HCT116 (cell line): Measurements from ENCODE around the gene MDFI. TPM values are rescaled to one million over a fixed set of nuclear protein-coding genes. Genes with fewer than 3 reads are reported as not detected.

ENCODE experiments used
- ATAC-seq: fragments of 200-7000 bp; cut with Tn5 transposase; 2 replicates; pipeline ENCODE4 v1.9.1; 2020; ENCODE audit warnings: mild to moderate bottlenecking, moderate library complexity
- Bru-seq: library from RNA; stranded (reverse); fragments of 400-500 nt; gene quantifications from one replicate; lab custom pipeline; 2021; lab: Mats Ljungman, UMichigan
- BruChase-seq, 2 experiments: library from RNA; stranded (reverse); fragments of 400-500 nt; gene quantifications; one replicate each; lab custom pipeline; 2021; lab: Mats Ljungman, UMichigan
- BruUV-seq: library from RNA; stranded (reverse); fragments of 400-500 nt; replicated peaks from 2 replicates; lab custom pipeline; 2021; lab: Mats Ljungman, UMichigan
- CTCF ChIA-PET: fragments of 300-600 bp; sonication (Branson Sonifier 250); formaldehyde crosslinking; loops from one replicate; lab custom pipeline; 2021; ENCODE audit warnings: antibody characterized with exemption; lab: Charles Lee
- POLR2A ChIA-PET: fragments of 300-600, 350-600 bp; sonication (Branson Sonifier 250); formaldehyde crosslinking; loops from one replicate; lab custom pipeline; 2021; ENCODE audit warnings: antibody characterized with exemption; lab: Charles Lee
- RAD21 ChIA-PET, 2 experiments: fragments of 300-600 bp; sonication (Branson Sonifier 250); formaldehyde crosslinking; loops; one replicate each; lab custom pipeline; 2023; ENCODE audit warnings: low total read pairs in 2 of 2; ENCODE audit not compliant: uncharacterized antibody in 2 of 2, unreplicated experiment in 2 of 2, low non-redundant PET in 1 of 2; lab: Charles Lee
- DNase-seq: peaks from one replicate; pipeline ENCODE4 v3.0.0-alpha.2; 2010; ENCODE audit warnings: low read depth, low spot score
- H2AFZ ChIP-seq: fragments of 200-600 bp; shearing (Covaris generic), sonication (generic); 2 replicates; pipeline ENCODE4 v1.6.1; 2017; ENCODE audit warnings: low read depth, mixed run types, mixed read lengths, antibody characterized with exemption, low read length; ENCODE audit not compliant: poor library complexity, severe bottlenecking
- H3K27ac ChIP-seq: 2 replicates; pipeline ENCODE4 v1.5.1; 2012; ENCODE audit warnings: low read depth, low read length
- H3K27me3 ChIP-seq: fragments of 200-600 bp; sonication (generic); 2 replicates; pipeline ENCODE4 v1.6.1; 2016; ENCODE audit warnings: mixed run types, low read length, mixed read lengths; ENCODE audit not compliant: insufficient read depth
- H3K36me3 ChIP-seq, 2 experiments: fragments of 200-500 bp in 1 of 2; fragments of 200-600 bp in 1 of 2; sonication (Bioruptor generic) in 1 of 2; sonication (generic) in 1 of 2; 2 replicates each; pipeline versions ENCODE4 v1.5.1 to v1.6.1; 2014 to 2016; ENCODE audit warnings: low read length in 2 of 2, inconsistent platforms in 1 of 2, mixed read lengths in 1 of 2, mixed run types in 1 of 2; ENCODE audit not compliant: insufficient read depth in 2 of 2, control insufficient read depth in 1 of 2
- H3K4me1 ChIP-seq, 2 experiments: fragments of 200-600 bp in 1 of 2; sonication (generic) in 1 of 2; 2 replicates each; pipeline versions ENCODE4 v1.5.1 to v1.6.1; 2012 to 2017; ENCODE audit warnings: low read length in 2 of 2, inconsistent platforms in 1 of 2, mild to moderate bottlenecking in 1 of 2, mixed read lengths in 1 of 2, mixed run types in 1 of 2, moderate library complexity in 1 of 2; ENCODE audit not compliant: insufficient read depth in 2 of 2, control insufficient read depth in 1 of 2
- H3K4me2 ChIP-seq: fragments of 200-600 bp; sonication (generic); 2 replicates; pipeline ENCODE4 v1.6.1; 2017; ENCODE audit warnings: mixed run types, low read length, mixed read lengths
- H3K4me3 ChIP-seq, 2 experiments: fragments of 200-600 bp in 1 of 2; sonication (generic) in 1 of 2; replicated peaks in 1 of 2; 2 replicates each; pipeline ENCODE4 v1.5.1; 2011 to 2016; ENCODE audit warnings: low read length in 2 of 2, control low read depth in 1 of 2, low read depth in 1 of 2, mild to moderate bottlenecking in 1 of 2, mixed read lengths in 1 of 2, mixed run types in 1 of 2
- H3K79me2 ChIP-seq: fragments of 200-600 bp; sonication (generic); 2 replicates; pipeline ENCODE4 v1.6.1; 2017; ENCODE audit warnings: mild to moderate bottlenecking, mixed run types, low read length, moderate library complexity, mixed read lengths; ENCODE audit not compliant: insufficient read depth
- H3K9ac ChIP-seq: fragments of 200-600 bp; sonication (generic); 2 replicates; pipeline ENCODE4 v1.6.1; 2016; ENCODE audit warnings: low read length, mixed read lengths
- H3K9me2 ChIP-seq: fragments of 200-600 bp; sonication (generic), shearing (Covaris generic); 2 replicates; pipeline ENCODE4 v1.6.1; 2017; ENCODE audit warnings: mixed run types, mild to moderate bottlenecking, moderate library complexity; ENCODE audit not compliant: insufficient read depth
- H3K9me3 ChIP-seq, 2 experiments: fragments of 200-500 bp in 1 of 2; fragments of 200-600 bp in 1 of 2; sonication (Bioruptor generic) in 1 of 2; sonication (generic) in 1 of 2; 2 replicates each; pipeline ENCODE4 v1.6.1; 2014 to 2017; ENCODE audit warnings: low read length in 2 of 2, mixed read lengths in 2 of 2, inconsistent platforms in 1 of 2, low read depth in 1 of 2, mild to moderate bottlenecking in 1 of 2, mixed run types in 1 of 2, moderate library complexity in 1 of 2; ENCODE audit not compliant: control insufficient read depth in 1 of 2, insufficient read depth in 1 of 2
- H4K20me1 ChIP-seq: fragments of 200-600 bp; sonication (generic), shearing (Covaris generic); 2 replicates; pipeline ENCODE4 v1.6.1; 2017; ENCODE audit warnings: mixed run types, mild to moderate bottlenecking, moderate library complexity; ENCODE audit not compliant: insufficient read depth
- CBX3 ChIP-seq: IDR thresholded peaks from 2 replicates; pipeline ENCODE4 v1.6.1; 2012; ENCODE audit warnings: low read depth
- EGR1 ChIP-seq: IDR thresholded peaks from 2 replicates; pipeline ENCODE4 v1.6.1; 2012; ENCODE audit warnings: low read depth
- ELF1 ChIP-seq: IDR thresholded peaks from 2 replicates; pipeline ENCODE4 v1.6.1; 2012; ENCODE audit warnings: low read depth, borderline replicate concordance
- EZH2 ChIP-seq: fragments of 200-600 bp; sonication (generic); IDR thresholded peaks from 2 replicates; pipeline ENCODE4 v1.6.1; 2017; ENCODE audit warnings: antibody characterized with exemption, mixed run types
- EZH2phosphoT487 ChIP-seq: fragments of 200-600 bp; IDR thresholded peaks from 2 replicates; pipeline ENCODE4 v1.6.1; 2018; ENCODE audit warnings: antibody characterized with exemption, borderline replicate concordance
- POLR2AphosphoS5 ChIP-seq: IDR thresholded peaks from 2 replicates; pipeline ENCODE4 v1.6.1; 2011; ENCODE audit warnings: mild to moderate bottlenecking, low read depth, low read length, moderate library complexity
- SIN3A ChIP-seq: IDR thresholded peaks from 2 replicates; pipeline ENCODE4 v1.6.1; 2012; ENCODE audit warnings: low read depth
- SP1 ChIP-seq: IDR thresholded peaks from 2 replicates; pipeline ENCODE4 v1.6.1; 2012; ENCODE audit warnings: low read depth
- YY1 ChIP-seq: IDR thresholded peaks from 2 replicates; pipeline ENCODE4 v1.6.1; 2011; ENCODE audit warnings: low read length, low read depth, moderate library complexity, mild to moderate bottlenecking; ENCODE audit not compliant: insufficient replicate concordance; ENCODE audit errors: extremely low read depth
- ZNF274 ChIP-seq: fragments of 200-500 bp; sonication (Bioruptor generic); IDR thresholded peaks from 2 replicates; pipeline ENCODE4 v1.6.1; 2014; ENCODE audit warnings: mild to moderate bottlenecking, low read depth, low read length, inconsistent platforms
- intact Hi-C: fragments of 100-400 bp; cut with micrococcal nuclease; formaldehyde crosslinking; loops from 2 replicates; pipeline ENCODE4 v1.10.0; 2022
- long read RNA-seq: library from polyadenylated mRNA; unstranded; transcript quantifications from one replicate; pipeline ENCODE4 v2.0.0, GENCODE V29; 2021; ENCODE audit not compliant: unreplicated experiment
- polyA plus RNA-seq: library from polyadenylated mRNA; unstranded; fragments of >200 nt; gene quantifications from 2 replicates; pipeline ENCODE4 v1.2.1, GENCODE V29; 2012; ENCODE audit warnings: missing spikeins
- total RNA-seq: library from RNA; stranded (reverse); gene quantifications from one replicate; pipeline ENCODE4 v1.2.1, GENCODE V29; 2021; ENCODE audit not compliant: unreplicated experiment
- TF ChIP-seq, protein P1 (sequence below): IDR thresholded peaks from 2 replicates; pipeline ENCODE4 v1.6.1; 2012; ENCODE audit warnings: low read depth
- TF ChIP-seq, protein P2 (sequence below), 3 experiments: fragments of 200-600 bp in 1 of 3; sonication (generic) in 1 of 3; IDR thresholded peaks in 2 of 3; conservative IDR thresholded peaks in 1 of 3; 2 replicates each; pipeline ENCODE4 v1.5.1; 2012 to 2017; ENCODE audit warnings: low read depth in 2 of 3, low read length in 2 of 3, antibody characterized with exemption in 1 of 3, borderline replicate concordance in 1 of 3, control low read depth in 1 of 3, mild to moderate bottlenecking in 1 of 3, mixed read lengths in 1 of 3, mixed run types in 1 of 3, moderate library complexity in 1 of 3; ENCODE audit not compliant: insufficient read depth in 1 of 3
- TF ChIP-seq, protein P3 (sequence below): IDR thresholded peaks from 2 replicates; pipeline ENCODE4 v1.6.1; 2012
- TF ChIP-seq, protein P4 (sequence below): IDR thresholded peaks from 2 replicates; pipeline ENCODE4 v1.6.1; 2011; ENCODE audit warnings: mild to moderate bottlenecking, low read length, moderate library complexity; ENCODE audit not compliant: insufficient replicate concordance; ENCODE audit errors: extremely low read depth

MDFI gene, protein sequence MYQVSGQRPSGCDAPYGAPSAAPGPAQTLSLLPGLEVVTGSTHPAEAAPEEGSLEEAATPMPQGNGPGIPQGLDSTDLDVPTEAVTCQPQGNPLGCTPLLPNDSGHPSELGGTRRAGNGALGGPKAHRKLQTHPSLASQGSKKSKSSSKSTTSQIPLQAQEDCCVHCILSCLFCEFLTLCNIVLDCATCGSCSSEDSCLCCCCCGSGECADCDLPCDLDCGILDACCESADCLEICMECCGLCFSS
- total RNA-seq: 35.5 TPM
- 37.1 and 41.0 TPM in 2 replicates for polyA plus RNA-seq
- Bru-seq, nascent RNA: percentile 69 among the genes with signal in this experiment
- percentile 59 among the genes with signal in this experiment for BruChase-seq, experiment 1, labeled RNA remaining after a 6-hour chase
- percentile 57 among the genes with signal in this experiment for BruChase-seq, experiment 2, labeled RNA remaining after a 2-hour chase
- long read RNA-seq, transcript MDFI-204 (6 exons, 1,183 nt): major isoform, 6 of 13 reads
- long read RNA-seq, partial matches to known transcripts: 3 of 13 reads
- long read RNA-seq, other reads (novel, unspliced or antisense): 1 of 13 reads

DNA sequence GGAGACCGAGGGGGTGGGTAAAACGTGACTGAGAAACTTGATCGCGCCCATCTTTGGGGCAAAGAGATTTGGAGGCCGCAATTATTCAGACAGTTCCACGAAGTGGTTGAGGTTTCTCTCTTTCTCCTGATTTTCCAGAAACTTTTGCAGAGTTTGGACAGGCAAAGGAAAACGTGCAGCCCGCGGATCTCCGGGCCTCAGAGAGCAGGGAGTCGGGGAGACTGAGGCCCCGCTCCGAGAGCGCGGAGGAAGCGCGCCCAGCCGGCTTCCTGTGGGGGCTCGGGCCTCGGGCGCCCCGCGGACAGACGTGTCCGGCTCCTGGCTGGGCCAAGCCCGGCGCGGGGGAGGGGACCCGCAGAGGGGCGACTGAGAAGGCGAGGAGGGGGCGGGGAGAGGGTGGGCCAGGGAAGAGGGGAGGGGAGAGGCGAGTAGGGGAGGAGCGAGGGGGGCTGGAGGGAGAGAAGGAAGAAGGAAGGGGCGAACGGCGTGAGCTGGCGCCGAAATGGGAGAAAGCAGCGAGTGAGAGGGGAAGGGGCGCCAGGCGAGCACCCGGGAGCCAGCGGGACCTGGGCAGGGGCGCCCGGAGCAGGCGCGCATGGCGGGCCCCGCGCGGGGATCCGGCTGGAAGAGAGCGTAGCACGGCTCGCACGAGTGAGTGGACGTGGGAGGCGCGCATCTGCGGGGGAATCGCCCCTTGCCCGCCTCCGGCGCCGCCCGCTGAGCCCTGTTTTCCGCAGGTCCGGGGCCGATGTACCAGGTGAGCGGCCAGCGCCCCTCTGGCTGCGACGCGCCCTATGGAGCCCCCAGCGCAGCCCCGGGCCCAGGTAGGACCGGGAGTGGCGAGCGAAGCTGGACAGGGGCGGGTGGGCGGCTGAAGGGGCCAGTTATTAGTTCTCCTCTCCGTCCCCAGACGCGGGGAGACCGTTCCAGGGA, at the start of gene MDFI:
Gene MDFI (plus strand): TSS at position 467 of the 933 bp plus-strand sequence. CDS start 282 bp downstream, at position 749.
- no peaks in the 10 kb centered on the region for H4K20me1 ChIP-seq
- DNase-seq: no peak
- H3K4me2 ChIP-seq: peak within 1 kb of the TSS; percentile 97
- no peaks in the 10 kb centered on the region for H3K9me2 ChIP-seq
- POLR2A ChIA-PET: interaction anchor here (1.5 kb wide), 1 partner anchor 12 kb away, joined by 3 read pairs; no protein-coding TSS in a partner anchor
- RAD21 ChIA-PET: no interaction called here
- peaks cover 10% of the 10 kb centered on the region; the same call in 1 of the 2 replicates for H3K79me2 ChIP-seq
- H3K9me3 ChIP-seq: no peaks in the 10 kb centered on the region
- BruUV-seq: no TSS peak
- no peak for ATAC-seq
- H3K27ac ChIP-seq: peak within 1 kb of the TSS; percentile 94
- CTCF ChIA-PET: no interaction called here
- peak within 1 kb of the TSS; percentile 87 for H3K9ac ChIP-seq
- H3K4me3 ChIP-seq: peak within 1 kb of the TSS; percentile 75 to 88
- peaks cover 19 to 27% of the 10 kb centered on the region in 2 experiments for H3K4me1 ChIP-seq
- no peaks in the 10 kb centered on the region for H3K36me3 ChIP-seq
- no peaks in the 10 kb centered on the region for H3K27me3 ChIP-seq
- H2AFZ ChIP-seq: no peak within 1 kb of the TSS
- intact Hi-C loops: no loop called here
- TF ChIP-seq, protein P1, sequence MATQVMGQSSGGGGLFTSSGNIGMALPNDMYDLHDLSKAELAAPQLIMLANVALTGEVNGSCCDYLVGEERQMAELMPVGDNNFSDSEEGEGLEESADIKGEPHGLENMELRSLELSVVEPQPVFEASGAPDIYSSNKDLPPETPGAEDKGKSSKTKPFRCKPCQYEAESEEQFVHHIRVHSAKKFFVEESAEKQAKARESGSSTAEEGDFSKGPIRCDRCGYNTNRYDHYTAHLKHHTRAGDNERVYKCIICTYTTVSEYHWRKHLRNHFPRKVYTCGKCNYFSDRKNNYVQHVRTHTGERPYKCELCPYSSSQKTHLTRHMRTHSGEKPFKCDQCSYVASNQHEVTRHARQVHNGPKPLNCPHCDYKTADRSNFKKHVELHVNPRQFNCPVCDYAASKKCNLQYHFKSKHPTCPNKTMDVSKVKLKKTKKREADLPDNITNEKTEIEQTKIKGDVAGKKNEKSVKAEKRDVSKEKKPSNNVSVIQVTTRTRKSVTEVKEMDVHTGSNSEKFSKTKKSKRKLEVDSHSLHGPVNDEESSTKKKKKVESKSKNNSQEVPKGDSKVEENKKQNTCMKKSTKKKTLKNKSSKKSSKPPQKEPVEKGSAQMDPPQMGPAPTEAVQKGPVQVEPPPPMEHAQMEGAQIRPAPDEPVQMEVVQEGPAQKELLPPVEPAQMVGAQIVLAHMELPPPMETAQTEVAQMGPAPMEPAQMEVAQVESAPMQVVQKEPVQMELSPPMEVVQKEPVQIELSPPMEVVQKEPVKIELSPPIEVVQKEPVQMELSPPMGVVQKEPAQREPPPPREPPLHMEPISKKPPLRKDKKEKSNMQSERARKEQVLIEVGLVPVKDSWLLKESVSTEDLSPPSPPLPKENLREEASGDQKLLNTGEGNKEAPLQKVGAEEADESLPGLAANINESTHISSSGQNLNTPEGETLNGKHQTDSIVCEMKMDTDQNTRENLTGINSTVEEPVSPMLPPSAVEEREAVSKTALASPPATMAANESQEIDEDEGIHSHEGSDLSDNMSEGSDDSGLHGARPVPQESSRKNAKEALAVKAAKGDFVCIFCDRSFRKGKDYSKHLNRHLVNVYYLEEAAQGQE: no peak
- TF ChIP-seq, protein P2, sequence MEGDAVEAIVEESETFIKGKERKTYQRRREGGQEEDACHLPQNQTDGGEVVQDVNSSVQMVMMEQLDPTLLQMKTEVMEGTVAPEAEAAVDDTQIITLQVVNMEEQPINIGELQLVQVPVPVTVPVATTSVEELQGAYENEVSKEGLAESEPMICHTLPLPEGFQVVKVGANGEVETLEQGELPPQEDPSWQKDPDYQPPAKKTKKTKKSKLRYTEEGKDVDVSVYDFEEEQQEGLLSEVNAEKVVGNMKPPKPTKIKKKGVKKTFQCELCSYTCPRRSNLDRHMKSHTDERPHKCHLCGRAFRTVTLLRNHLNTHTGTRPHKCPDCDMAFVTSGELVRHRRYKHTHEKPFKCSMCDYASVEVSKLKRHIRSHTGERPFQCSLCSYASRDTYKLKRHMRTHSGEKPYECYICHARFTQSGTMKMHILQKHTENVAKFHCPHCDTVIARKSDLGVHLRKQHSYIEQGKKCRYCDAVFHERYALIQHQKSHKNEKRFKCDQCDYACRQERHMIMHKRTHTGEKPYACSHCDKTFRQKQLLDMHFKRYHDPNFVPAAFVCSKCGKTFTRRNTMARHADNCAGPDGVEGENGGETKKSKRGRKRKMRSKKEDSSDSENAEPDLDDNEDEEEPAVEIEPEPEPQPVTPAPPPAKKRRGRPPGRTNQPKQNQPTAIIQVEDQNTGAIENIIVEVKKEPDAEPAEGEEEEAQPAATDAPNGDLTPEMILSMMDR (IDR thresholded peaks at IDR 0.05 in 2 of 3, conservative IDR thresholded peaks at IDR 0.05 in 1 of 3; ENCODE audit: borderline replicate concordance in 1 of 3, insufficient read depth in 1 of 3, low read depth in 2 of 3, low read length in 2 of 3): no peak
- TF ChIP-seq POLR2AphosphoS5: no peak
- no peak for TF ChIP-seq ZNF274
- no peak for TF ChIP-seq EGR1
- no peak for TF ChIP-seq CBX3
- no peak for TF ChIP-seq SP1
- no peak for TF ChIP-seq EZH2
- TF ChIP-seq, protein P3, sequence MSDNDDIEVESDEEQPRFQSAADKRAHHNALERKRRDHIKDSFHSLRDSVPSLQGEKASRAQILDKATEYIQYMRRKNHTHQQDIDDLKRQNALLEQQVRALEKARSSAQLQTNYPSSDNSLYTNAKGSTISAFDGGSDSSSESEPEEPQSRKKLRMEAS: no peak
- TF ChIP-seq ELF1: no peak
- TF ChIP-seq EZH2phosphoT487: no peak
- no peak for TF ChIP-seq YY1
- no peak for TF ChIP-seq SIN3A
- TF ChIP-seq, protein P4, sequence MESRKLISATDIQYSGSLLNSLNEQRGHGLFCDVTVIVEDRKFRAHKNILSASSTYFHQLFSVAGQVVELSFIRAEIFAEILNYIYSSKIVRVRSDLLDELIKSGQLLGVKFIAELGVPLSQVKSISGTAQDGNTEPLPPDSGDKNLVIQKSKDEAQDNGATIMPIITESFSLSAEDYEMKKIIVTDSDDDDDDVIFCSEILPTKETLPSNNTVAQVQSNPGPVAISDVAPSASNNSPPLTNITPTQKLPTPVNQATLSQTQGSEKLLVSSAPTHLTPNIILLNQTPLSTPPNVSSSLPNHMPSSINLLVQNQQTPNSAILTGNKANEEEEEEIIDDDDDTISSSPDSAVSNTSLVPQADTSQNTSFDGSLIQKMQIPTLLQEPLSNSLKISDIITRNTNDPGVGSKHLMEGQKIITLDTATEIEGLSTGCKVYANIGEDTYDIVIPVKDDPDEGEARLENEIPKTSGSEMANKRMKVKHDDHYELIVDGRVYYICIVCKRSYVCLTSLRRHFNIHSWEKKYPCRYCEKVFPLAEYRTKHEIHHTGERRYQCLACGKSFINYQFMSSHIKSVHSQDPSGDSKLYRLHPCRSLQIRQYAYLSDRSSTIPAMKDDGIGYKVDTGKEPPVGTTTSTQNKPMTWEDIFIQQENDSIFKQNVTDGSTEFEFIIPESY: no peak
